GM19438 (cell line): ENCODE data around the gene NELL1.

ENCODE experiments used
- ATAC-seq: cut with Tn5 transposase; IDR thresholded peaks from one replicate; pipeline ENCODE4 v1.9.1; 2021; ENCODE audit warnings: low read depth; ENCODE audit not compliant: unreplicated experiment

Gene NELL1

GRCh38 chr11:21285104-21285503 lies 615.7 kb downstream of the NELL1 start:
- ATAC-seq = no peak

- no peak for ATAC-seq
Observed at GRCh38 chr11:21289686-21290085, 620.3 kb downstream of the NELL1 start.

GRCh38 chr11:21295508-21295907 lies 626.1 kb downstream of the NELL1 start:
- no peak for ATAC-seq

GRCh38 chr11:21301981-21302380 lies 632.6 kb downstream of the NELL1 start:
- ATAC-seq = no peak

GRCh38 chr11:21306739-21307358 lies 637.5 kb downstream of the NELL1 start:
- no peak for ATAC-seq

GRCh38 chr11:21307874-21308273 lies 638.5 kb downstream of the NELL1 start:
- ATAC-seq = no peak

- ATAC-seq = no peak
Observed at GRCh38 chr11:21316591-21316990, 647.2 kb downstream of the NELL1 start.

GRCh38 chr11:21321072-21321471 lies 651.7 kb downstream of the NELL1 start:
- no peak for ATAC-seq

GRCh38 chr11:21321530-21321929 lies 652.1 kb downstream of the NELL1 start:
- ATAC-seq = no peak

GRCh38 chr11:21323617-21324016 lies 654.2 kb downstream of the NELL1 start:
- no peak for ATAC-seq

GRCh38 chr11:21343204-21343603 lies 673.8 kb downstream of the NELL1 start:
- ATAC-seq = no peak

- ATAC-seq = no peak
Observed at GRCh38 chr11:21346361-21346760, 677.0 kb downstream of the NELL1 start.

- ATAC-seq = no peak
Observed at GRCh38 chr11:21350613-21351012, 681.2 kb downstream of the NELL1 start.

GRCh38 chr11:21353425-21353824 lies 684.0 kb downstream of the NELL1 start:
- ATAC-seq = no peak

- no peak for ATAC-seq
Observed at GRCh38 chr11:21364866-21365624, 695.7 kb downstream of the NELL1 start.

- ATAC-seq = no peak
Observed at GRCh38 chr11:21369947-21370346, 700.6 kb downstream of the NELL1 start.

GRCh38 chr11:21371044-21371443 lies 701.7 kb downstream of the NELL1 start:
- ATAC-seq = no peak

GRCh38 chr11:21372672-21373071 lies 703.3 kb downstream of the NELL1 start:
- ATAC-seq = no peak

GRCh38 chr11:21374376-21374775 lies 705.0 kb downstream of the NELL1 start:
- no peak for ATAC-seq

GRCh38 chr11:21385669-21386440 lies 716.5 kb downstream of the NELL1 start:
- ATAC-seq = no peak

GRCh38 chr11:21390430-21390829 lies 721.0 kb downstream of the NELL1 start:
- ATAC-seq = no peak
